Omental fat pad (tissue), 4 donors: ENCODE data around the gene EPB41L1. TPM values are rescaled to one million over a fixed set of nuclear protein-coding genes. Genes with fewer than 3 reads are reported as not detected.

Source experiments
- ATAC-seq: fragments of 150-250 bp; one replicate; pipeline ENCODE4 v1.9.1; 2016; ENCODE audit warnings: mild to moderate bottlenecking, moderate library complexity; ENCODE audit not compliant: low FRiP score
- DNase-seq: peaks from one replicate; pipeline ENCODE4 v3.0.0-alpha.2; 2019; ENCODE audit warnings: low spot score
- total RNA-seq, 4 donors: library from RNA; depleted of rRNA; stranded (reverse); fragments of >200 nt; gene quantifications; one replicate each; pipeline ENCODE4 v1.1.0, GENCODE V29; 2016
- TF ChIP-seq, protein P1 (sequence below), 3 donors: fragments of 450-650 bp; IDR thresholded peaks; one replicate each; pipeline ENCODE4 v1.5.1; 2016 to 2017; ENCODE audit warnings: antibody characterized with exemption in 3 of 3, mild to moderate bottlenecking in 3 of 3, moderate library complexity in 2 of 3

EPB41L1 gene
- total RNA-seq = 10 to 100 TPM; 27.4 to 55.5 (median 46.0) TPM

GRCh38 chr20:36154700-36155628, at the start of gene EPB41L1:
EPB41L1 (plus strand) TSS chr20:36154740; CDS start chr20:36173778, 19,038 bp downstream.
- TF ChIP-seq, protein P1, sequence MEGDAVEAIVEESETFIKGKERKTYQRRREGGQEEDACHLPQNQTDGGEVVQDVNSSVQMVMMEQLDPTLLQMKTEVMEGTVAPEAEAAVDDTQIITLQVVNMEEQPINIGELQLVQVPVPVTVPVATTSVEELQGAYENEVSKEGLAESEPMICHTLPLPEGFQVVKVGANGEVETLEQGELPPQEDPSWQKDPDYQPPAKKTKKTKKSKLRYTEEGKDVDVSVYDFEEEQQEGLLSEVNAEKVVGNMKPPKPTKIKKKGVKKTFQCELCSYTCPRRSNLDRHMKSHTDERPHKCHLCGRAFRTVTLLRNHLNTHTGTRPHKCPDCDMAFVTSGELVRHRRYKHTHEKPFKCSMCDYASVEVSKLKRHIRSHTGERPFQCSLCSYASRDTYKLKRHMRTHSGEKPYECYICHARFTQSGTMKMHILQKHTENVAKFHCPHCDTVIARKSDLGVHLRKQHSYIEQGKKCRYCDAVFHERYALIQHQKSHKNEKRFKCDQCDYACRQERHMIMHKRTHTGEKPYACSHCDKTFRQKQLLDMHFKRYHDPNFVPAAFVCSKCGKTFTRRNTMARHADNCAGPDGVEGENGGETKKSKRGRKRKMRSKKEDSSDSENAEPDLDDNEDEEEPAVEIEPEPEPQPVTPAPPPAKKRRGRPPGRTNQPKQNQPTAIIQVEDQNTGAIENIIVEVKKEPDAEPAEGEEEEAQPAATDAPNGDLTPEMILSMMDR (IDR thresholded peaks at IDR 0.05) = no peak
- DNase-seq (no peak), ATAC-seq (peak; percentile 15)

DNA sequence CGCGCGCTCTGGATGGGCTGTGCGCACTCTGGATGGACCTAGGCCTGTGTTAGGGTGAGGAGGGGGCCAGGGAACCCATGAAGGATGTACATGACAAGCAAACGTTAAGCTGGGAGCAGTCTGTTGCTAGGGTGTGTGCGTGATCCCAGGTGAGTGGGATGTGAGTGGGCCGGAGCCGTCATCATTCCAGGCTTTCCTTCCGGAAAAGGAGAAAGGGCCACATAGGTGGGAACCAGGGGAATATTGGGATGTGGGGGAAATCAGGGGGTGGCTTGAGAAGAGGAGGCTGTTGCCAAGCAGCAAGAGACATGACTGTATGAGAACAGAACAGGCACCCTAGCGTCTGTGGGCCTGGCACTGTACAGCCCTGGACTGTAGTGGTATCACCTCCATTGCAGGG, 49.7 kb upstream of the EPB41L1 start:
- DNase-seq (no peak), ATAC-seq (no peak)

DNA sequence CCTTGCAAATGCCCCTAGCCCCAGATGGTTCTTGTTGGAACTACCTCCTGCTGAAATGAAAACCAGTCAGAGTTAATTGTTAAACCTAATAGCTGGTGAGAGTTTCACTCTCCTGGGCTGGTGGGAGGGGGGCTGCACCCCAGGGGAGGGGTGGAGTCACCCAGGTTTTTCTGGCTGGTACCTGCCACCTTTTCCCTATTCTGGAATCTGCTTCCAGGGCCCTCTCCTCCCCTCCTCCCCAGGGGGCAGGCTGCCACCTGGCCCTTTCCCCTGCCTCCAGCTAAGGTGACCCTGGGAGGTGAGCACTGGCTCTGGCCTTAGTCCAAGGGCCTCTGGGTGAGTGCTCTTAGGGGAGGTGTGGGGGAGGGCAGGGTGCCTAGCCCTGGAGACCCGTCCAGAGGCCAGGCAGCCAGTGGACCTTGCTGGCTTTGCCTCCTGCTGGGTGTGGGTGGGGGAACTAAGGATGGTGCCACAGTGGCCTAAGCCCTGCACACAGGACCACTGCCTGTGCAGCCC, 48.8 kb upstream of the EPB41L1 start:
- DNase-seq (no peak), ATAC-seq (no peak)
- TF ChIP-seq, protein P1 (IDR thresholded peaks at IDR 0.05) = no peak

More for the DNA sequence above, 49.7 kb upstream of the EPB41L1 start:
- TF ChIP-seq, protein P1 (IDR thresholded peaks at IDR 0.05) = no peak

DNA sequence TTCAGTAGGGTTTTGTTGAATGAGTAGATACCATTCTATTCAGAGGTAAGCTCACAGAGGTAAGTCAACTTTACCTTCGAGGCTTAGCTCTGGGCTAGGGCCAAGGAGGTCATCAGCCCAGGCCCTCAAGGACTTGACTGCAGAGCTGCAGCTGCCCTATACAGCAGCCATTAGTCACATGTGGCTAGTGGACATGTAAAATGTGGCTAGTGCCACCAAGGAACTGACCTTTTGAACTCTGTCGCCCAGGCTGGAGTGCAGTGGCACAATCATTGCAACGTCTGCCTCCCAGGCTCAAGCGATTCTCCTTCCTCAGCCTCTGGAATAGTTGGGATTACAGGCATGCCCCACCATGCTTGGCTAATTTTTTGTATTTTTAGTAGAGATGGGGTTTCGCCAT, 47.9 kb upstream of the EPB41L1 start:
- DNase-seq = no peak
- TF ChIP-seq, protein P1 (IDR thresholded peaks at IDR 0.05) = no peak
- no peak for ATAC-seq

- DNase-seq (no peak), ATAC-seq (no peak)
- TF ChIP-seq, protein P1 (IDR thresholded peaks at IDR 0.05) = no peak
Observed at GRCh38 chr20:36107881-36108280, 46.7 kb upstream of the EPB41L1 start.

GRCh38 chr20:36109251-36109947, 45.1 kb upstream of the EPB41L1 start:
- DNase-seq = no peak
- TF ChIP-seq, protein P1 (IDR thresholded peaks at IDR 0.05) = no peak
- no peak for ATAC-seq
